ENCODE results near the gene CTDSPL.

- TF ChIP-seq CTCF (IDR thresholded peaks at IDR 0.05) = no peak
- no peak for TF ChIP-seq POLR2A (IDR thresholded peaks at IDR 0.05)
- TF ChIP-seq EP300 (IDR thresholded peaks at IDR 0.05) = no peak
- no peak for TF ChIP-seq POLR2AphosphoS5 (IDR thresholded peaks at IDR 0.05)
Observed at GRCh38 chr3:38030126-38031021, 168.7 kb downstream of the CTDSPL start.
